ENCODE measurements around the gene STK24. TPM values are rescaled to one million over a fixed set of nuclear protein-coding genes. Genes with fewer than 3 reads are reported as not detected.

Gene STK24
- total RNA-seq, 1 donor from 2014 or later: 92.3 TPM

- Mint-ChIP-seq H3K9me3 (ENCODE audit: unreplicated experiment) (no peaks in the 10 kb centered on the region), H3K27me3 (ENCODE audit: unreplicated experiment) (peaks cover 6% of the 10 kb centered on the region), H3K4me1 (ENCODE audit: unreplicated experiment) (peaks cover 56% of the 10 kb centered on the region), H3K27ac (ENCODE audit: unreplicated experiment) (peak overlapping the region; percentile 70), H3K4me3 (ENCODE audit: unreplicated experiment) (no peak overlapping the region), H3K36me3 (ENCODE audit: low read depth, unreplicated experiment) (peaks cover 8% of the 10 kb centered on the region)
- no peak for TF ChIP-seq CTCF (IDR thresholded peaks at IDR 0.05; ENCODE audit: unreplicated experiment)
- no peak for DNase-seq (ENCODE audit: low spot score)
Observed at GRCh38 chr13:98483601-98484288, 93.2 kb downstream of the STK24 start.

DNA sequence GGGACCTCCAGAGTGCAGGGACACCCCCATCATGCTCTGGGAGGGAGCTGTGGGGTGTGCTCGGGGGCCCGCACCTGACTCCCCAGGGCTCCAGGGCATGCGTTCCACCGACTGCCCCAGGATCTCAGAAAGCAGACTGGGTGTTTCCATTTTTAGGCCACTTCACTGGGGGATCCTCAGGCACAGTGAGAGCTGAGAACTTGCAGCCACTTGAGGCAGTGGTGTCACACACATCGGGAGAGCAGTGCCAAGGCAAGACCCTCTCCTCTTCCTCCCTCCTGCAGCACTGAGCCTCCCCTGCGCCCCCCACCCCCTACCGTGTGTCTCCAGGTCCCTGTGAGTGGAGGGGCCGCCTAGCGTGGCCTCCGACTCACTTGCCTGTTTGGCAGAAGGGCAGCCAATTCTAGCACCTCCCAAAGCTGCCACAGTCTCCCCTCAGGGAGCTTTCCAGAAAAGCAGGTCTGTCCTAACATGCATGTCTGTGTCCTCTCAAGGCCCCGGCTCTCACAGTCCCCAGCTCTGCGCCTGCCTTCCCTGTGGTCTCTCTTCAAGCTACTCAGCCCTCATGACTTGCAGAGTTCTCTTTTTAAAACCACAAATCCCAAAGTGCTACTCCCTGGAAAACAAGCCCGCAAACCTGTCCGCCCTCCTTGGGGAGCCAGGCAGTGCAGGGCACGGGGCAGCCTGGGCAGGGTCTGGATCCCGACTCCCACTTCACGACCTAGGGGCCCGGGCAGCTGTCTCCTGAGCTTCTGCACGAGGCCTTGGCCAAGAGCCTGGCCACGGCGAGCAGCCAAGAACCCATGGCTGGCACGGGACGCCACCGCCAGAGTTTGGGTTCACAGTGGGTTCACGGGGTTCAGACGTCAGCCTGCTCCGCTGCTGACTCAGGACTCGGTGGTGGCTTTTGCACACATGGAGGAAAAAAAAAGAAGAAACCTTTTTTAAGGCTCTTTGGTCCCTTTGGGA, 94.1 kb downstream of the STK24 start:
- Mint-ChIP-seq H3K27ac (ENCODE audit: unreplicated experiment) (no peak overlapping the region), H3K4me3 (ENCODE audit: unreplicated experiment) (no peak overlapping the region), H3K9me3 (ENCODE audit: unreplicated experiment) (no peaks in the 10 kb centered on the region), H3K4me1 (ENCODE audit: unreplicated experiment) (peaks cover 59% of the 10 kb centered on the region), H3K27me3 (ENCODE audit: unreplicated experiment) (peaks cover 9% of the 10 kb centered on the region), H3K36me3 (ENCODE audit: low read depth, unreplicated experiment) (peaks cover 11% of the 10 kb centered on the region)
- TF ChIP-seq CTCF (IDR thresholded peaks at IDR 0.05; ENCODE audit: unreplicated experiment): no peak
- no peak for DNase-seq (ENCODE audit: low spot score)

GRCh38 chr13:98480915-98481877, 95.7 kb downstream of the STK24 start:
- Mint-ChIP-seq H3K4me3 (ENCODE audit: unreplicated experiment) (no peak overlapping the region), H3K27me3 (ENCODE audit: unreplicated experiment) (peaks cover 12% of the 10 kb centered on the region), H3K9me3 (ENCODE audit: unreplicated experiment) (no peaks in the 10 kb centered on the region), H3K4me1 (ENCODE audit: unreplicated experiment) (peaks cover 63% of the 10 kb centered on the region), H3K36me3 (ENCODE audit: low read depth, unreplicated experiment) (peaks cover 10% of the 10 kb centered on the region), H3K27ac (ENCODE audit: unreplicated experiment) (peak overlapping the region; percentile 15)
- no peak for DNase-seq (ENCODE audit: low spot score)
- TF ChIP-seq CTCF (IDR thresholded peaks at IDR 0.05; ENCODE audit: unreplicated experiment): no peak

DNA sequence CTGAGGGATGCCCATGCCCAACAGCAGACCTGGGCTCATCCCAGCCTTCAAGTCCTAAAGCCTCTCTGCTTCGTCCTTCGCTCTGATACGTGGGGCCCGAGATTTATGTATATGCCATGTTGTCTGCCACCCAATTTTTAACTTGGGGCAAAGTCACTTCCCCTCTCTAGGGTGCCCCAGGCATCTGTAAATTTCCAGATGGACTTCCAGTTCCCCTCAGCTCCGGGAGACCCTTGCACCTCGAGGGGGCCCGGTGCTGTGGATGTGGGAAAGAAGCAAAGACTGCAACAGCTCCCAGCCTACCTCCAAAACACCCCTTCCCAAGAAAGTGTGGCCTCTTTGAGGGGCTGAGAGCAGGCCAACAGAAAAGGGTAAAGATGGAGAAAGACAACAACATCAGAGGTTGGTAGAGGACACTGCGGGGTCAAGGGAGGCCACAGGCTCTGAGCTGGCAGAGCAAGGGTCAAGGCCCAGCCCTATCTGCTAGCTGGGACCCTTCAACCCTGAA, 97.4 kb downstream of the STK24 start:
- no peak overlapping the region for H3K4me3 Mint-ChIP-seq (ENCODE audit: unreplicated experiment)
- no peaks in the 10 kb centered on the region for H3K9me3 Mint-ChIP-seq (ENCODE audit: unreplicated experiment)
- peaks cover 53% of the 10 kb centered on the region for H3K4me1 Mint-ChIP-seq (ENCODE audit: unreplicated experiment)
- H3K27ac Mint-ChIP-seq (ENCODE audit: unreplicated experiment): peak overlapping the region; percentile 74
- peaks cover 15% of the 10 kb centered on the region for H3K27me3 Mint-ChIP-seq (ENCODE audit: unreplicated experiment)
- no peak for TF ChIP-seq CTCF (IDR thresholded peaks at IDR 0.05; ENCODE audit: unreplicated experiment)
- H3K36me3 Mint-ChIP-seq (ENCODE audit: low read depth, unreplicated experiment): peaks cover 18% of the 10 kb centered on the region
- DNase-seq (ENCODE audit: low spot score): no peak

Data from endothelial cell (in vitro differentiated cells).